Chondrocyte (in vitro differentiated cells): ENCODE data around the gene PSD4. TPM values are rescaled to one million over a fixed set of nuclear protein-coding genes. Genes with fewer than 3 reads are reported as not detected.

Source experiments
- DNase-seq: peaks from one replicate; pipeline ENCODE4 v3.0.0; 2021; ENCODE audit warnings: mixed read lengths, low spot score
- H3K27ac Mint-ChIP-seq: one replicate; pipeline ENCODE4 v1.8.0; 2021; ENCODE audit warnings: mild to moderate bottlenecking, moderate library complexity, mixed read lengths; ENCODE audit not compliant: unreplicated experiment
- H3K27me3 Mint-ChIP-seq: 2 replicates; pipeline ENCODE4 v1.8.0; 2021; ENCODE audit warnings: low read depth, mixed read lengths
- H3K36me3 Mint-ChIP-seq: 2 replicates; pipeline ENCODE4 v1.8.0; 2021; ENCODE audit warnings: low read depth, mixed read lengths
- H3K4me1 Mint-ChIP-seq: 2 replicates; pipeline ENCODE4 v1.8.0; 2021; ENCODE audit warnings: low read depth, mild to moderate bottlenecking, mixed read lengths
- H3K4me3 Mint-ChIP-seq: one replicate; pipeline ENCODE4 v1.8.0; 2021; ENCODE audit warnings: mild to moderate bottlenecking, moderate library complexity, mixed read lengths; ENCODE audit not compliant: unreplicated experiment
- H3K9me3 Mint-ChIP-seq: 2 replicates; pipeline ENCODE4 v1.8.0; 2021; ENCODE audit warnings: low read depth, mixed read lengths
- total RNA-seq: library from RNA; stranded (reverse); gene quantifications from 3 replicates; pipeline ENCODE4 v1.2.1, GENCODE V29; 2021
- TF ChIP-seq, protein P1 (sequence below): fragments of 200-600 bp; sonication (generic); IDR thresholded peaks from 2 replicates; pipeline ENCODE4 v1.5.0; 2021; ENCODE audit warnings: antibody characterized with exemption, mild to moderate bottlenecking, moderate library complexity

PSD4 gene
- total RNA-seq, 1 donor from 2014 or later, result 5.5 TPM

DNA sequence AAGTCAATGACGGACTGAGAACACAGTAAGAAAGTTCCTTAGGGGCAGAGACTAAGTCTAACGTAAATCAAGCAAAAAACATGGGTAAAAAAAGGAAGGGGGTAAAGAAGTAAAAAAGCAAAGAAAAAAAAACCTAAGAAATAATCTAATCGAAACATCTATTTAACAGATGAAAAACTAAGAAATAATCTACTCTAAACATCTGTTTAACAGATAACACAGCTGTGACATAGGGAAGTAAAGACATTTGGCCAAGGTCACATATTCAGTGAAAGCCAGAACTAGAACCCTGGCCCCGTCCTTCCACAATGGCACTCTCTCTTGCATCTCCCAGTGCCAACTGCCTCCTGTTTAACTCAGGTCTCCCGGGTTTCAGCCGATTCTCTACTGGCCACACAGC is 48.1 kb downstream of the PSD4 start:
- DNase-seq, result no peak
- no peaks in the 10 kb centered on the region for H3K36me3 Mint-ChIP-seq
- H3K9me3 Mint-ChIP-seq, result no peaks in the 10 kb centered on the region
- no peak overlapping the region for H3K27ac Mint-ChIP-seq
- no peak overlapping the region for H3K4me3 Mint-ChIP-seq
- no peaks in the 10 kb centered on the region for H3K27me3 Mint-ChIP-seq
- TF ChIP-seq, protein P1, sequence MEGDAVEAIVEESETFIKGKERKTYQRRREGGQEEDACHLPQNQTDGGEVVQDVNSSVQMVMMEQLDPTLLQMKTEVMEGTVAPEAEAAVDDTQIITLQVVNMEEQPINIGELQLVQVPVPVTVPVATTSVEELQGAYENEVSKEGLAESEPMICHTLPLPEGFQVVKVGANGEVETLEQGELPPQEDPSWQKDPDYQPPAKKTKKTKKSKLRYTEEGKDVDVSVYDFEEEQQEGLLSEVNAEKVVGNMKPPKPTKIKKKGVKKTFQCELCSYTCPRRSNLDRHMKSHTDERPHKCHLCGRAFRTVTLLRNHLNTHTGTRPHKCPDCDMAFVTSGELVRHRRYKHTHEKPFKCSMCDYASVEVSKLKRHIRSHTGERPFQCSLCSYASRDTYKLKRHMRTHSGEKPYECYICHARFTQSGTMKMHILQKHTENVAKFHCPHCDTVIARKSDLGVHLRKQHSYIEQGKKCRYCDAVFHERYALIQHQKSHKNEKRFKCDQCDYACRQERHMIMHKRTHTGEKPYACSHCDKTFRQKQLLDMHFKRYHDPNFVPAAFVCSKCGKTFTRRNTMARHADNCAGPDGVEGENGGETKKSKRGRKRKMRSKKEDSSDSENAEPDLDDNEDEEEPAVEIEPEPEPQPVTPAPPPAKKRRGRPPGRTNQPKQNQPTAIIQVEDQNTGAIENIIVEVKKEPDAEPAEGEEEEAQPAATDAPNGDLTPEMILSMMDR, result no peak
- peaks cover 38% of the 10 kb centered on the region for H3K4me1 Mint-ChIP-seq

DNA sequence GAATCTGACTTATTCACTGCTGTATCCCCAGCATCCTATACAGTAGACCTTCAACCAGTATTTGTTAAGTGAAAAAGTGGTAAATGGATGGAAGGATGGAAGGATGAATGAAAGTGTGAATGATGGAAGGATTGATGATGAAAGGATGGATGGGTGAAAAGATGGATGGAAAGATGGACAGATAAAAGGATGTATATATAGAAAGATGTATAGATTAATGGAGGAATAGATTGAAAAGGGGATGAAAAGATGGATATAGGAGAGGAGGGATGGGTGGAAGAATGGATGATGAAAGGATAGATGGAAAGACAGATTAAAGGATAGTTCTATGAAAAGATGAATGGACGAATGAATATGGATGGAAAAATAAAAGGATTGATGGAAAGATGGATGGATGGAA is 50.0 kb downstream of the PSD4 start:
- Mint-ChIP-seq H3K9me3 (no peaks in the 10 kb centered on the region), H3K27me3 (no peaks in the 10 kb centered on the region), H3K4me3 (no peak overlapping the region), H3K27ac (no peak overlapping the region), H3K36me3 (no peaks in the 10 kb centered on the region), H3K4me1 (peaks cover 18% of the 10 kb centered on the region)
- TF ChIP-seq, protein P1, result no peak
- DNase-seq, result no peak

DNA sequence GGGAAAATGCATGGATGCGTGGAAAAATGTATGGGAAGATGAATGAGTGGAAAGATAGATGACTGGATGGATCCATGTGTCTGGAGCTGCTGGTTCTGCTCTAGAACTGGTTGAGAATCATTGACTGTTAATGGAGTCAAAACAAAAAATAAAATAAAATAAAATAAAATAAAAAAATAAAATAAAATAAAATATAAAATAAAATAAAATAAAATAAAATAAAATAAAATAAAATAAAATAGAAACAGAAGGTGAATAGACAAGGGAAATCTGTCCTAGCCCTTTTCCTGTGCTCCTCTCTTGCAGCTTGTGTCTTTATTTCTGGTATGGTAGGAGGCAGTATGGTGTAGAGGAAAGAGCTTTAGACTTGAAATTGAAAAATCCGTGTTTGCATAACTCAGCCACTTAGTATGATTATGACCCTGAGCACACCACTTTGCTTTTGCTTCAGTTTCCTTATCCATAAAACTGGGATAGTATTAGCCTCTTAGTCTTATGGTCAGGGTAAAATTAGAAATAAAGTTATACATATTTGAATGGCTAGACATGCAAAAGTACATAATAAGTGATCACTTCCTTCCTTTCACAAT is 51.0 kb downstream of the PSD4 start:
- peaks cover 18% of the 10 kb centered on the region for H3K4me1 Mint-ChIP-seq
- TF ChIP-seq, protein P1, result no peak
- no peaks in the 10 kb centered on the region for H3K27me3 Mint-ChIP-seq
- H3K36me3 Mint-ChIP-seq, result no peaks in the 10 kb centered on the region
- no peak overlapping the region for H3K4me3 Mint-ChIP-seq
- H3K9me3 Mint-ChIP-seq, result no peaks in the 10 kb centered on the region
- DNase-seq, result no peak
- no peak overlapping the region for H3K27ac Mint-ChIP-seq

DNA sequence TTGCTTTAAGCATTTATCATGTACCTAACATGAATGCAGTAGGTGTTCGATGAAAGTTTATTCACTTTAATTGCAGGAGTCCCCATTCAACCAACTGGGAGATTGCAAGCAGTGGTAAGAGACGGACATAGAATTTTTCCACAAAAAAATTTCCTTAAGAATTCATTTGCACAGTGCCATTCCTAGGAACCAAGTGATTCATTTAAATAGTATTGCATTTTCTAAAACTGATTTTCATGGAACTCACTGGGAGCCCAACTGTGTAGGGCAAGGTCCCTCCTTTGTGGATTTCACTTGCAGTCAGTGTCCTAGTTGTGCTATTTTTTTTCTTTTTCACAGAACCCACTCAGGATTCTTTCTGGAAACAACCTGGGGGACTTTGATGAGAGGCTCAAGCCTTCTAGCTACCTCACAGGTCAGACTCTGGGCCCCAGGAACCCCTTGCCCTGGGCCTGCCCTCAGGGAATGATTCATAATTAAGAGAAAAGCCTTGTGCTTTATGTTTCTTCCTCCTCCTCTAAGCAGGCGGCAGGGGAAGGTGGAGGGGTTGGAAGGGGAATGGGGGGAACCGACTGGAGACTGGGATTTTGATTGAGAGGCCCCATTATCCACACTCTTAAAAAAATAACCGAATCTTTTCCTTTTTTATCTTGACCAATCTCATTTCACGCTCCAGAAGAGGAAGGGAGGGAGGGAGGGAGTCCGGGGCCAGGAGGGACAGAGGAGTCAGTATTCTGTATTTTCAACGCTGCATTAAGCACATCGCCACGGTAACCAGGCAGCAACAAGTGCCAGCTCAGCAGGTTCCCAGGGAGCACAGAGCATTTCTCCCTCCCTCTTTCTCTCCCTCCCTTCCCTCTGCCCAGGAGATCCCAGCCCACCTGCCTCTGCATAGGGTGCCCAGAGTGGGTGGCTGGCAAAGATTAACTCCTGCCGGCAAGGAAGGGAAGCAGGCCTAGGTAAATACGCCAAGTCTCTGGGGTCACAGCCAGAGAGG is 51.8 kb downstream of the PSD4 start:
- no peaks in the 10 kb centered on the region for H3K36me3 Mint-ChIP-seq
- no peak for DNase-seq
- peak overlapping the region; percentile 81 for H3K27ac Mint-ChIP-seq
- TF ChIP-seq, protein P1, result no peak
- H3K9me3 Mint-ChIP-seq, result no peaks in the 10 kb centered on the region
- H3K27me3 Mint-ChIP-seq, result no peaks in the 10 kb centered on the region
- H3K4me1 Mint-ChIP-seq, result peaks cover 14% of the 10 kb centered on the region
- no peak overlapping the region for H3K4me3 Mint-ChIP-seq

DNA sequence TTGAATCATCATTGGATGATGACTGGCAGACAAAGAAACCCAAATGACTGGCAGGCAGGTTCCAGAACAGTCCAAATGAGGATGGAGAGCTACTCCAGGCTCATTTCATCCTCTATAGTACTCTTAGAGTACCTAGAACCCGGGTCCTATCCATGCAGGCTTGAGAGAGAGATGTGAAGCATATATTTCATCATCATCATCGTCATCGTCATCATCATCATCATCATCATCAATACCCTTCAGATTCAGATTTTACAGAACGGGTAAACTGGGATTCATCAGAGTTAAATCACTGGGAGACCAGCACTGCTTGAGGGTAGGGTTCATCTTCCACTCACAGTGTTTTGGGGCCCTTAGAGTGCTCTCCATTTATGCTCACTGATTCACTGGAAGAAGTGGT is 52.7 kb downstream of the PSD4 start:
- H3K27me3 Mint-ChIP-seq, result no peaks in the 10 kb centered on the region
- no peak overlapping the region for H3K4me3 Mint-ChIP-seq
- H3K36me3 Mint-ChIP-seq, result no peaks in the 10 kb centered on the region
- TF ChIP-seq, protein P1, result no peak
- DNase-seq, result no peak
- H3K27ac Mint-ChIP-seq, result peak overlapping the region; percentile 81
- no peaks in the 10 kb centered on the region for H3K9me3 Mint-ChIP-seq
- peaks cover 14% of the 10 kb centered on the region for H3K4me1 Mint-ChIP-seq
